Measurements from ENCODE around the gene COQ10A. TPM values are rescaled to one million over a fixed set of nuclear protein-coding genes. Genes with fewer than 3 reads are reported as not detected.

Gene COQ10A
- total and polyA plus RNA-seq, 2 donors (not counting 3 experiments of a cell fraction or from before 2014, with no cell fraction given): 14.7 to 32.4 TPM

- POLR2A ChIA-PET: interaction anchor here (1.6 kb wide), 1 partner anchor 36 kb away, joined by 3 read pairs; the partner anchor contains the start of gene RNF41
These were observed 9.2 kb upstream of the COQ10A start for GRCh38 chr12:56257491-56258067.

More at GRCh38 chr12:56257491-56258067, 9.2 kb upstream of the COQ10A start:
- Histone ChIP-seq H3K27me3 (ENCODE audit: control insufficient read depth in 2 of 2, insufficient read depth in 2 of 2, low read length in 2 of 2) (no peaks in the 10 kb centered on the region), H3K4me3 (replicated peaks in 1 of 3; ENCODE audit: insufficient read depth in 1 of 3, low read depth in 1 of 3, low read length in 3 of 3) (peak overlapping the region; percentile 84 to 96 (median 91)), H2AFZ (ENCODE audit: low read depth, low read length) (peak overlapping the region; percentile 68), H3K79me2 (ENCODE audit: control insufficient read depth, insufficient read depth, low read length) (peaks cover 26% of the 10 kb centered on the region), H3K4me1 (ENCODE audit: control insufficient read depth, extremely low read depth, insufficient read depth, low read length) (peaks cover 18% of the 10 kb centered on the region), H3K9me1 (replicated peaks; ENCODE audit: control insufficient read depth, extremely low read depth, insufficient read depth, low read length) (no peaks in the 10 kb centered on the region), H3K27ac (ENCODE audit: insufficient read depth, low read depth, low read length) (peak overlapping the region; percentile 22), H3K4me2 (ENCODE audit: insufficient read depth, low read length) (peak overlapping the region; percentile 81), H3K36me3 (ENCODE audit: control insufficient read depth in 2 of 2, extremely low read depth in 1 of 2, insufficient read depth in 2 of 2, low read length in 2 of 2) (peaks cover 22 to 31% of the 10 kb centered on the region in 2 experiments), H3K9ac (replicated peaks; ENCODE audit: extremely low read depth, insufficient read depth, low read length) (peak overlapping the region; percentile 81), H3K9me3 (replicated peaks; ENCODE audit: control insufficient read depth, insufficient read depth, low read length) (no peaks in the 10 kb centered on the region), H4K20me1 (replicated peaks; ENCODE audit: control insufficient read depth, extremely low read depth, insufficient read depth, low read length) (no peaks in the 10 kb centered on the region)
- FAIRE-seq: peak; percentile 79
- dilution Hi-C loops (cut with MboI; ENCODE audit: extremely low pct_ligation_motif_present, low sequenced_read_pairs) (no loop called here), intact Hi-C loops (cut with micrococcal nuclease) (loop anchor here (1.0 kb wide), 4 partner anchors 9 to 139 kb away; partner anchors contain the start of genes COQ10A, NABP2 and ZC3H10)
- CTCF ChIA-PET: interaction anchor here (0.6 to 4.0 kb wide), 19 partner anchors 9 to 323 kb away, joined by 3 to 50 read pairs (median 4); partner anchors contain the start of genes COQ10A, RNF41, SMARCC2 and ZC3H10
- peak; percentile 45 for DNase-seq (ENCODE audit: low read depth, low spot score)
- TF ChIP-seq CTCF (IDR thresholded peaks at IDR 0.05; ENCODE audit: extremely low read depth in 1 of 2, insufficient read depth in 1 of 2, low read depth in 1 of 2, low read length in 2 of 2) (peak in 1 of 2 donors; percentile 14), FOS (IDR thresholded peaks at IDR 0.05; ENCODE audit: borderline replicate concordance, insufficient read depth, low read length) (no peak), POLR2A (IDR thresholded peaks at IDR 0.05; ENCODE audit: low read depth, low read length) (no peak), JUN (IDR thresholded peaks at IDR 0.05; ENCODE audit: borderline replicate concordance, insufficient read depth, insufficient read length, low read depth) (no peak)
- BruUV-seq (replicated peaks): TSS peak; percentile 32

Measured in endothelial cell of umbilical vein (primary cell).